GM12878 (cell line): Measurements from ENCODE around the gene SERPINE3. TPM values are rescaled to one million over a fixed set of nuclear protein-coding genes. Genes with fewer than 3 reads are reported as not detected.

Source experiments
- ATAC-seq: fragments of 200-7000 bp; cut with Tn5 transposase; 3 replicates; pipeline ENCODE4 v1.9.1; 2020; ENCODE audit warnings: mild to moderate bottlenecking, moderate library complexity
- BruUV-seq: library from RNA; stranded (reverse); fragments of 400-500 nt; replicated peaks from 2 replicates; lab custom pipeline; 2021; lab: Mats Ljungman, UMichigan
- CTCF ChIA-PET: fragments of 300-600 bp; sonication (Branson Sonifier 250); formaldehyde crosslinking; extraction: SDS; loops from one replicate; lab custom pipeline; 2021; ENCODE audit warnings: inconsistent platforms; lab: Yijun Ruan, JAX
- POLR2A ChIA-PET: fragments of 350-600 bp; formaldehyde crosslinking; extraction: SDS; loops from one replicate; lab custom pipeline; 2021; ENCODE audit warnings: inconsistent platforms; lab: Charles Lee
- RAD21 ChIA-PET: fragments of 300-600 bp; sonication (Branson Sonifier 250); formaldehyde crosslinking; loops from one replicate; lab custom pipeline; 2023; ENCODE audit warnings: antibody characterized with exemption; ENCODE audit not compliant: unreplicated experiment; lab: Charles Lee
- SMC1A ChIA-PET: fragments of 300-600 bp; sonication (Branson Sonifier 250); formaldehyde crosslinking; loops from one replicate; lab custom pipeline; 2023; ENCODE audit not compliant: unreplicated experiment, uncharacterized antibody; lab: Charles Lee
- DNase-seq: peaks from one replicate; pipeline ENCODE4 v3.0.0-alpha.2; 2011; ENCODE audit warnings: low read depth, low spot score
- FAIRE-seq: peaks from 3 replicates; lab custom pipeline; 2011; peaks lifted over from hg19 to GRCh38; lab: Jason Lieb, UNC
- H2AFZ ChIP-seq: 2 replicates; pipeline ENCODE4 v1.6.0; 2011; ENCODE audit warnings: low read depth, low read length, control low read depth; ENCODE audit not compliant: control insufficient read depth
- H3K27ac ChIP-seq: 2 replicates; pipeline ENCODE4 v1.5.1; 2011; ENCODE audit warnings: control low read depth; ENCODE audit not compliant: control insufficient read depth, insufficient read depth
- H3K27me3 ChIP-seq, 2 experiments: replicated peaks in 1 of 2; 2 replicates each; pipeline versions ENCODE4 v1.6.0 to v1.6.1; 2011; ENCODE audit warnings: low read length in 1 of 2; ENCODE audit not compliant: control insufficient read depth in 2 of 2, insufficient read depth in 2 of 2
- H3K36me3 ChIP-seq, 2 experiments: 2 replicates each; pipeline ENCODE4 v1.5.1; 2011; ENCODE audit warnings: low read length in 1 of 2; ENCODE audit not compliant: control insufficient read depth in 2 of 2, insufficient read depth in 2 of 2
- H3K4me1 ChIP-seq: 2 replicates; pipeline ENCODE4 v1.6.1; 2011; ENCODE audit warnings: mild to moderate bottlenecking, low read length, moderate library complexity, mixed read lengths; ENCODE audit not compliant: control insufficient read depth, insufficient read depth
- H3K4me2 ChIP-seq: 2 replicates; pipeline ENCODE4 v1.6.0; 2011; ENCODE audit warnings: control low read depth; ENCODE audit not compliant: control insufficient read depth, insufficient read depth
- H3K4me3 ChIP-seq: fragments of 200-600 bp; sonication (generic); 2 replicates; pipeline ENCODE4 v1.5.1; 2016
- H3K79me2 ChIP-seq: 2 replicates; pipeline ENCODE4 v1.6.0; 2011; ENCODE audit warnings: low read length; ENCODE audit not compliant: control insufficient read depth, insufficient read depth
- H3K9ac ChIP-seq: 2 replicates; pipeline ENCODE4 v1.8.0; 2011; ENCODE audit warnings: low read length, control low read depth, mixed read lengths; ENCODE audit not compliant: control insufficient read depth, insufficient read depth
- H3K9me3 ChIP-seq: replicated peaks from 3 replicates; pipeline ENCODE4 v1.5.1; 2011; ENCODE audit warnings: mild to moderate bottlenecking, low read length; ENCODE audit not compliant: control insufficient read depth, insufficient read depth
- H4K20me1 ChIP-seq: 2 replicates; pipeline ENCODE4 v1.6.0; 2011; ENCODE audit not compliant: control insufficient read depth, insufficient read depth
- CHD1 ChIP-seq: IDR thresholded peaks from 2 replicates; pipeline ENCODE4 v1.6.1; 2012; ENCODE audit warnings: low read depth, low read length, improper control_type of control experiment
- CHD2 ChIP-seq: IDR thresholded peaks from 2 replicates; pipeline ENCODE4 v1.6.1; 2011; ENCODE audit warnings: low read depth, low read length, improper control_type of control experiment, borderline replicate concordance
- KDM1A ChIP-seq: fragments of 200-600 bp; sonication (generic); IDR thresholded peaks from 2 replicates; pipeline ENCODE4 v1.6.1; 2016; ENCODE audit warnings: borderline replicate concordance
- MYC ChIP-seq: IDR thresholded peaks from 2 replicates; pipeline ENCODE4 v1.6.1; 2011; ENCODE audit warnings: mild to moderate bottlenecking, low read length, moderate library complexity, inconsistent platforms; ENCODE audit not compliant: insufficient read depth, insufficient replicate concordance, insufficient read length, severe bottlenecking
- NFIC ChIP-seq: IDR thresholded peaks from 2 replicates; pipeline ENCODE4 v1.6.1; 2012; ENCODE audit warnings: low read depth, mild to moderate bottlenecking, inconsistent platforms, low read length, moderate library complexity
- NR2F1 ChIP-seq: fragments of 450-650 bp; conservative IDR thresholded peaks from 2 replicates; pipeline ENCODE4 v1.6.1; 2017; ENCODE audit warnings: mild to moderate bottlenecking
- RB1 ChIP-seq: fragments of 450-650 bp; formaldehyde crosslinking; IDR thresholded peaks from 2 replicates; pipeline ENCODE4 v1.6.1; 2017; ENCODE audit warnings: mild to moderate bottlenecking, borderline replicate concordance
- RBBP5 ChIP-seq: fragments of 200-600 bp; sonication (generic); conservative IDR thresholded peaks from 2 replicates; pipeline ENCODE4 v1.6.1; 2016
- RCOR1 ChIP-seq: conservative IDR thresholded peaks from 2 replicates; pipeline ENCODE4 v1.6.1; 2012; ENCODE audit warnings: low read depth, low read length, improper control_type of control experiment
- ZNF24 ChIP-seq: fragments of 450-650 bp; IDR thresholded peaks from 2 replicates; pipeline ENCODE4 v1.6.1; 2017; ENCODE audit warnings: antibody characterized with exemption, mild to moderate bottlenecking
- WGBS: methylation state at CpG from one replicate; pipeline ENCODE4 v1.1.6; 2016; ENCODE audit warnings: low lambda C conversion rate; ENCODE audit not compliant: insufficient replicate concordance, insufficient coverage; ENCODE audit errors: missing lambda C conversion rate; 5-methylcytosine and 5-hydroxymethylcytosine counted together
- in situ Hi-C: fragments of 300-500 bp; cut with MboI; formaldehyde crosslinking; loops from 9 replicates; pipeline ENCODE4 v1.14.3; 2018; ENCODE audit warnings: mixed read lengths
- intact Hi-C: fragments of 100-400 bp; cut with micrococcal nuclease; formaldehyde crosslinking; loops from one replicate; pipeline ENCODE4 v1.14.2; 2022; ENCODE audit not compliant: unreplicated experiment
- polyA plus RNA-seq, 11 experiments: library from polyadenylated mRNA; depleted of rRNA in 4 of 11; unstranded in 6 of 11; stranded (reverse) in 5 of 11; fragments of >200 nt; fragmentation: Nextera tagmentation in 4 of 11; fragmentation: Illumina TruSeq in 1 of 11; extraction: Ambion mirVana in 4 of 11; extraction: Trizol in 1 of 11; gene quantifications; 1 replicate in 1 of 11; 2 replicates in 10 of 11; pipeline versions ENCODE4 v1.2.1 to v1.2.3, GENCODE V29; 2011 to 2016; ENCODE audit warnings: inconsistent platforms in 2 of 11, missing spikeins in 2 of 11, low read depth in 1 of 11
- total RNA-seq, 4 experiments: library from RNA; depleted of rRNA in 3 of 4; stranded (reverse); fragments of >200 nt in 3 of 4; fragmentation: Illumina TruSeq in 1 of 4; extraction: Trizol in 1 of 4; gene quantifications; 2 replicates each; pipeline versions ENCODE4 v1.2.1 to v1.2.3, GENCODE V29; 2013 to 2021
- TF ChIP-seq, protein P1 (sequence below): IDR thresholded peaks from 2 replicates; pipeline ENCODE4 v1.6.1; 2011; ENCODE audit warnings: mild to moderate bottlenecking, low read depth, low read length, moderate library complexity; ENCODE audit not compliant: insufficient replicate concordance
- TF ChIP-seq, protein P2 (sequence below): IDR thresholded peaks from 2 replicates; pipeline ENCODE4 v1.6.1; 2012; ENCODE audit warnings: low read length, inconsistent platforms
- TF ChIP-seq, protein P3 (sequence below): fragments of 450-650 bp; IDR thresholded peaks from 2 replicates; pipeline ENCODE4 v1.6.1; 2017; ENCODE audit warnings: mild to moderate bottlenecking, moderate library complexity

Gene SERPINE3
- total and polyA plus RNA-seq, 10 of the 15 experiments (the other 5 are each of a cell fraction or from before 2014, with no cell fraction given), result 0.19 TPM; not detected in 9

DNA sequence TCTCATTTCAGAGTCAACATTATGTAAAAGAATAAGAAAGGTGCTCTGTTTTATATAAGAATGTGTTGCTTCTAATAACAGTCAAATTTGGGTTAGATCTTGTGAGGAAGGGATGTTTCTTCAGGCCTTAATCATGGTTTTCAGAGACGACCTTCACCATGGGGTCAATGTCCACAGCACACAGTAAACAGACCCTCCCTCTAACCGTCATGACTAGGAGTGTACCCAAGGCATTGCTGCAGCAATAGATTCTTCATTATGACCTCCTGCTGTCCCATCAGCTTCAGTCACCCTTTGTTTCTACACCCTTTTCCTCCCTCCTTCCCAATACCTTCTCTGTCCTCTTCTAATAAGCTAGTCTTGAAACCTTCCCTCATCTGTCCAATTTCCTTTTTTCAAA lies 15.7 kb downstream of the SERPINE3 start:
- no peak for TF ChIP-seq ZNF24
- TF ChIP-seq MYC, result no peak
- no peak for TF ChIP-seq RBBP5
- TF ChIP-seq, protein P1, sequence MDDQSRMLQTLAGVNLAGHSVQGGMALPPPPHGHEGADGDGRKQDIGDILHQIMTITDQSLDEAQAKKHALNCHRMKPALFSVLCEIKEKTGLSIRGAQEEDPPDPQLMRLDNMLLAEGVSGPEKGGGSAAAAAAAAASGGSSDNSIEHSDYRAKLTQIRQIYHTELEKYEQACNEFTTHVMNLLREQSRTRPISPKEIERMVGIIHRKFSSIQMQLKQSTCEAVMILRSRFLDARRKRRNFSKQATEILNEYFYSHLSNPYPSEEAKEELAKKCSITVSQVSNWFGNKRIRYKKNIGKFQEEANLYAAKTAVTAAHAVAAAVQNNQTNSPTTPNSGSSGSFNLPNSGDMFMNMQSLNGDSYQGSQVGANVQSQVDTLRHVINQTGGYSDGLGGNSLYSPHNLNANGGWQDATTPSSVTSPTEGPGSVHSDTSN, result no peak
- TF ChIP-seq RB1, result no peak
- TF ChIP-seq, protein P2, sequence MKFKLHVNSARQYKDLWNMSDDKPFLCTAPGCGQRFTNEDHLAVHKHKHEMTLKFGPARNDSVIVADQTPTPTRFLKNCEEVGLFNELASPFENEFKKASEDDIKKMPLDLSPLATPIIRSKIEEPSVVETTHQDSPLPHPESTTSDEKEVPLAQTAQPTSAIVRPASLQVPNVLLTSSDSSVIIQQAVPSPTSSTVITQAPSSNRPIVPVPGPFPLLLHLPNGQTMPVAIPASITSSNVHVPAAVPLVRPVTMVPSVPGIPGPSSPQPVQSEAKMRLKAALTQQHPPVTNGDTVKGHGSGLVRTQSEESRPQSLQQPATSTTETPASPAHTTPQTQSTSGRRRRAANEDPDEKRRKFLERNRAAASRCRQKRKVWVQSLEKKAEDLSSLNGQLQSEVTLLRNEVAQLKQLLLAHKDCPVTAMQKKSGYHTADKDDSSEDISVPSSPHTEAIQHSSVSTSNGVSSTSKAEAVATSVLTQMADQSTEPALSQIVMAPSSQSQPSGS, result no peak
- TF ChIP-seq CHD1, result no peak
- TF ChIP-seq RCOR1, result no peak
- TF ChIP-seq NFIC, result no peak
- no peak for TF ChIP-seq KDM1A
- TF ChIP-seq, protein P3, sequence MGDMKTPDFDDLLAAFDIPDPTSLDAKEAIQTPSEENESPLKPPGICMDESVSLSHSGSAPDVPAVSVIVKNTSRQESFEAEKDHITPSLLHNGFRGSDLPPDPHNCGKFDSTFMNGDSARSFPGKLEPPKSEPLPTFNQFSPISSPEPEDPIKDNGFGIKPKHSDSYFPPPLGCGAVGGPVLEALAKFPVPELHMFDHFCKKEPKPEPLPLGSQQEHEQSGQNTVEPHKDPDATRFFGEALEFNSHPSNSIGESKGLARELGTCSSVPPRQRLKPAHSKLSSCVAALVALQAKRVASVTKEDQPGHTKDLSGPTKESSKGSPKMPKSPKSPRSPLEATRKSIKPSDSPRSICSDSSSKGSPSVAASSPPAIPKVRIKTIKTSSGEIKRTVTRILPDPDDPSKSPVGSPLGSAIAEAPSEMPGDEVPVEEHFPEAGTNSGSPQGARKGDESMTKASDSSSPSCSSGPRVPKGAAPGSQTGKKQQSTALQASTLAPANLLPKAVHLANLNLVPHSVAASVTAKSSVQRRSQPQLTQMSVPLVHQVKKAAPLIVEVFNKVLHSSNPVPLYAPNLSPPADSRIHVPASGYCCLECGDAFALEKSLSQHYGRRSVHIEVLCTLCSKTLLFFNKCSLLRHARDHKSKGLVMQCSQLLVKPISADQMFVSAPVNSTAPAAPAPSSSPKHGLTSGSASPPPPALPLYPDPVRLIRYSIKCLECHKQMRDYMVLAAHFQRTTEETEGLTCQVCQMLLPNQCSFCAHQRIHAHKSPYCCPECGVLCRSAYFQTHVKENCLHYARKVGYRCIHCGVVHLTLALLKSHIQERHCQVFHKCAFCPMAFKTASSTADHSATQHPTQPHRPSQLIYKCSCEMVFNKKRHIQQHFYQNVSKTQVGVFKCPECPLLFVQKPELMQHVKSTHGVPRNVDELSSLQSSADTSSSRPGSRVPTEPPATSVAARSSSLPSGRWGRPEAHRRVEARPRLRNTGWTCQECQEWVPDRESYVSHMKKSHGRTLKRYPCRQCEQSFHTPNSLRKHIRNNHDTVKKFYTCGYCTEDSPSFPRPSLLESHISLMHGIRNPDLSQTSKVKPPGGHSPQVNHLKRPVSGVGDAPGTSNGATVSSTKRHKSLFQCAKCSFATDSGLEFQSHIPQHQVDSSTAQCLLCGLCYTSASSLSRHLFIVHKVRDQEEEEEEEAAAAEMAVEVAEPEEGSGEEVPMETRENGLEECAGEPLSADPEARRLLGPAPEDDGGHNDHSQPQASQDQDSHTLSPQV, result no peak
- no peak for TF ChIP-seq NR2F1
- TF ChIP-seq CHD2, result no peak
- H3K27me3 ChIP-seq, result no peaks in the 10 kb centered on the region
- BruUV-seq, result no TSS peak
- ATAC-seq, result no peak
- CTCF ChIA-PET, result interaction anchor here (1.6 kb wide), 1 partner anchor 69 kb away, joined by 6 read pairs; no protein-coding TSS in a partner anchor
- POLR2A ChIA-PET, result no interaction called here
- H2AFZ ChIP-seq, result no peak overlapping the region
- DNase-seq, result no peak
- WGBS, result 50% methylated on average over 2 of the region's 2 CpGs
- H4K20me1 ChIP-seq, result no peaks in the 10 kb centered on the region
- no peak for FAIRE-seq
- no peak overlapping the region for H3K9ac ChIP-seq
- H3K4me2 ChIP-seq, result no peak overlapping the region
- H3K79me2 ChIP-seq, result no peaks in the 10 kb centered on the region
- no peak overlapping the region for H3K27ac ChIP-seq
- SMC1A ChIA-PET, result interaction anchor here (1.2 kb wide), 2 partner anchors 12 to 440 kb away, joined by 3 to 4 read pairs; no protein-coding TSS in a partner anchor
- RAD21 ChIA-PET, result no interaction called here
- in situ Hi-C loops, result no loop called here
- intact Hi-C loops, result no loop called here
- no peaks in the 10 kb centered on the region for H3K9me3 ChIP-seq
- H3K4me1 ChIP-seq, result no peaks in the 10 kb centered on the region; the same call in 1 of the 2 replicates
- no peaks in the 10 kb centered on the region for H3K36me3 ChIP-seq
- no peak overlapping the region for H3K4me3 ChIP-seq
